Measurements from ENCODE around the gene KRT79.

- TF ChIP-seq POLR2A (IDR thresholded peaks at IDR 0.05; ENCODE audit: low read depth, low read length) (no peak), POLR2AphosphoS5 (IDR thresholded peaks at IDR 0.05; ENCODE audit: low read depth, low read length) (no peak), TAF1 (IDR thresholded peaks at IDR 0.05; ENCODE audit: low read depth, low read length) (no peak), SPI1 (IDR thresholded peaks at IDR 0.05; ENCODE audit: low read depth, low read length) (no peak)
Measured at GRCh38 chr12:52819731-52820510, 14.2 kb downstream of the KRT79 start.

All from GM12891 (cell line).